SH-SY5Y (cell line): ENCODE data around the gene SYT7.

Experiments used
- GATA2 ChIP-seq: IDR thresholded peaks from 2 replicates; pipeline ENCODE4 v1.6.1; 2011; ENCODE audit warnings: mild to moderate bottlenecking, low read depth, low read length
- GATA3 ChIP-seq: IDR thresholded peaks from 2 replicates; pipeline ENCODE4 v1.6.1; 2011; ENCODE audit warnings: low read depth, mild to moderate bottlenecking, low read length, moderate library complexity

The SYT7 gene

GRCh38 chr11:61507962-61508861 lies 72.7 kb downstream of the SYT7 start, which contains the start of gene LRRC10B:
LRRC10B (plus strand) TSS chr11:61508749; CDS start chr11:61508999, 250 bp downstream.
- TF ChIP-seq GATA3: no peak
- no peak for TF ChIP-seq GATA2

GRCh38 chr11:61507012-61507768 lies 73.7 kb downstream of the SYT7 start:
- no peak for TF ChIP-seq GATA2
- TF ChIP-seq GATA3: no peak

GRCh38 chr11:61505640-61506155 lies 75.2 kb downstream of the SYT7 start:
- TF ChIP-seq GATA3: no peak
- TF ChIP-seq GATA2: no peak

GRCh38 chr11:61505106-61505505 lies 75.8 kb downstream of the SYT7 start:
- TF ChIP-seq GATA3 (no peak), GATA2 (no peak)

- TF ChIP-seq GATA2: no peak
Observed at GRCh38 chr11:61503135-61503770, 77.6 kb downstream of the SYT7 start.

GRCh38 chr11:61502522-61502921 lies 78.4 kb downstream of the SYT7 start:
- TF ChIP-seq GATA3 (no peak), GATA2 (no peak)

GRCh38 chr11:61499816-61500491 lies 80.9 kb downstream of the SYT7 start:
- TF ChIP-seq GATA2 (no peak), GATA3 (no peak)

GRCh38 chr11:61498767-61499341 lies 82.0 kb downstream of the SYT7 start:
- TF ChIP-seq GATA2: no peak
- no peak for TF ChIP-seq GATA3

- TF ChIP-seq GATA3: no peak
- TF ChIP-seq GATA2: no peak
Observed at GRCh38 chr11:61497876-61498275, 83.0 kb downstream of the SYT7 start.

GRCh38 chr11:61497473-61497872 lies 83.4 kb downstream of the SYT7 start:
- no peak for TF ChIP-seq GATA3
- no peak for TF ChIP-seq GATA2

- no peak for TF ChIP-seq GATA2
- TF ChIP-seq GATA3: no peak
Observed at GRCh38 chr11:61496602-61497400, 84.1 kb downstream of the SYT7 start.

- TF ChIP-seq GATA3: no peak
- no peak for TF ChIP-seq GATA2
Observed at GRCh38 chr11:61495801-61496601, 84.9 kb downstream of the SYT7 start.

GRCh38 chr11:61494381-61494961 lies 86.4 kb downstream of the SYT7 start:
- TF ChIP-seq GATA2 (no peak), GATA3 (no peak)
